Osteocyte (in vitro differentiated cells): ENCODE data around the gene KIAA1217. TPM values are rescaled to one million over a fixed set of nuclear protein-coding genes. Genes with fewer than 3 reads are reported as not detected.

Experiments used
- DNase-seq: peaks from one replicate; pipeline ENCODE4 v3.0.0; 2021; ENCODE audit warnings: mixed read lengths; ENCODE audit not compliant: unreplicated experiment; ENCODE audit errors: extremely low spot score
- H3K27ac Mint-ChIP-seq: one replicate; pipeline ENCODE4 v1.8.0; 2021; ENCODE audit warnings: mild to moderate bottlenecking, mixed read lengths; ENCODE audit not compliant: unreplicated experiment
- H3K27me3 Mint-ChIP-seq: one replicate; pipeline ENCODE4 v1.8.0; 2021; ENCODE audit warnings: mixed read lengths; ENCODE audit not compliant: unreplicated experiment
- H3K36me3 Mint-ChIP-seq: one replicate; pipeline ENCODE4 v1.8.0; 2021; ENCODE audit warnings: mixed read lengths; ENCODE audit not compliant: unreplicated experiment
- H3K4me1 Mint-ChIP-seq: one replicate; pipeline ENCODE4 v1.8.0; 2021; ENCODE audit warnings: mixed read lengths; ENCODE audit not compliant: unreplicated experiment
- H3K4me3 Mint-ChIP-seq: one replicate; pipeline ENCODE4 v1.8.0; 2021; ENCODE audit warnings: mild to moderate bottlenecking, moderate library complexity, mixed read lengths; ENCODE audit not compliant: unreplicated experiment
- H3K9me3 Mint-ChIP-seq: one replicate; pipeline ENCODE4 v1.8.0; 2021; ENCODE audit warnings: mixed read lengths; ENCODE audit not compliant: unreplicated experiment
- total RNA-seq: library from RNA; stranded (reverse); gene quantifications from 2 replicates; pipeline ENCODE4 v1.2.1, GENCODE V29; 2021
- TF ChIP-seq, protein P1 (sequence below): fragments of 200-600 bp; sonication (generic); IDR thresholded peaks from 2 replicates; pipeline ENCODE4 v1.5.0; 2021; ENCODE audit warnings: antibody characterized with exemption, mild to moderate bottlenecking, moderate library complexity

Gene KIAA1217
- total RNA-seq, 1 donor from 2014 or later, result 2.8 TPM

DNA sequence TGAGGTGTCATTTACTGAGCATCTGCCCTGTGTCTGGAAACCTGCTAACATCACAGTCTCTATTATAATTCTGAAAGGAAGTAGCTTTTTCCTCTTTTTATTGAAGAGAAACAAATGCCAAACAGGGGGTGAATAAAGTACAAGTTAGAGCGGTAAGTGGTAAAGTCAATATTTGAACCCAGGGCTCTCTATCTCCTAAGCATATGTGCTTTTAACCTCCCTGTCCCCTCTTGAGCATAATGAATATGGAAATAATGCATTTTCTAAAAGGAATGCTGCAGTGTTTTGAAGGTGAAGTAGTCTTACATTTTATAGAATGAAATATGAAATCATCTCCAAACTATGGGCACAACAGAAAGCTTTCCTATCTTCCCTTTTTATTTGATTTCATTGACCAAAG lies 196.7 kb downstream of the KIAA1217 start:
- TF ChIP-seq, protein P1, sequence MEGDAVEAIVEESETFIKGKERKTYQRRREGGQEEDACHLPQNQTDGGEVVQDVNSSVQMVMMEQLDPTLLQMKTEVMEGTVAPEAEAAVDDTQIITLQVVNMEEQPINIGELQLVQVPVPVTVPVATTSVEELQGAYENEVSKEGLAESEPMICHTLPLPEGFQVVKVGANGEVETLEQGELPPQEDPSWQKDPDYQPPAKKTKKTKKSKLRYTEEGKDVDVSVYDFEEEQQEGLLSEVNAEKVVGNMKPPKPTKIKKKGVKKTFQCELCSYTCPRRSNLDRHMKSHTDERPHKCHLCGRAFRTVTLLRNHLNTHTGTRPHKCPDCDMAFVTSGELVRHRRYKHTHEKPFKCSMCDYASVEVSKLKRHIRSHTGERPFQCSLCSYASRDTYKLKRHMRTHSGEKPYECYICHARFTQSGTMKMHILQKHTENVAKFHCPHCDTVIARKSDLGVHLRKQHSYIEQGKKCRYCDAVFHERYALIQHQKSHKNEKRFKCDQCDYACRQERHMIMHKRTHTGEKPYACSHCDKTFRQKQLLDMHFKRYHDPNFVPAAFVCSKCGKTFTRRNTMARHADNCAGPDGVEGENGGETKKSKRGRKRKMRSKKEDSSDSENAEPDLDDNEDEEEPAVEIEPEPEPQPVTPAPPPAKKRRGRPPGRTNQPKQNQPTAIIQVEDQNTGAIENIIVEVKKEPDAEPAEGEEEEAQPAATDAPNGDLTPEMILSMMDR, result no peak
- no peak overlapping the region for H3K27ac Mint-ChIP-seq
- no peak for DNase-seq

DNA sequence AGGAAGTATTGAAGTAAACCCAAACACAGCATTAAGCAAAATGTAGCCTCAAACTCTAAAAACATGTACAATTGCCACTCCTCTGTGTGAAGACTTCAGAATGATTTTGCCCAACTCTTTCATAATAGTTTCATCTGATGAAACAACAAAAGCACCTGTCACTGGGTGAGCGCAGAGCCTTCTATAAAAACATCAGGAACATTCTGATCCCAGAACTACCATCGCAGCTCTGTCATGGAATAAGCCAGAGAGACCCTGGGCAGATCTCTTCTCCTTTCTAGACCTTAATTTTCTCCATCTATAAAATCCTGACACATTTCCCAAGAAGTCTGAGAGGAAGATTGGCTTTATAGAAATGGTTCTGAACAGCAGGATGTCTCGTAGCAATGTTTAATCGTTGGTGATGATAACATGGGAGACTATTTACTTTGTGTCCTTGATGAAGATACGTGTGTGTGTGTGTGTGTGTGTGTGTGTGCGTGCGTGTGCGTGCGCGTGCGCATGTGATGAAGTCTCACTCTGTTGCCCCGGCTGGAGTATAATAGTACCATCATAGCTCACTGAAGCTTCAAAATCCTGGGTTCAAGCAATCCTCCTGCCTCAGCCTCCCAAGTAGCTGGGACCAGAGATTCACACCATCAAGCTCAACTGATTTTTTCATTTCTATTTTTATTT lies 198.0 kb downstream of the KIAA1217 start:
- Mint-ChIP-seq H3K4me3 (no peak overlapping the region), H3K27me3 (peaks cover 26% of the 10 kb centered on the region), H3K4me1 (peaks cover 2% of the 10 kb centered on the region), H3K36me3 (no peaks in the 10 kb centered on the region), H3K27ac (no peak overlapping the region), H3K9me3 (no peaks in the 10 kb centered on the region)
- no peak for DNase-seq
- TF ChIP-seq, protein P1, result no peak

More for the DNA sequence above, 196.7 kb downstream of the KIAA1217 start:
- Mint-ChIP-seq H3K4me1 (no peaks in the 10 kb centered on the region), H3K36me3 (no peaks in the 10 kb centered on the region), H3K9me3 (no peaks in the 10 kb centered on the region), H3K4me3 (no peak overlapping the region), H3K27me3 (peaks cover 33% of the 10 kb centered on the region)

DNA sequence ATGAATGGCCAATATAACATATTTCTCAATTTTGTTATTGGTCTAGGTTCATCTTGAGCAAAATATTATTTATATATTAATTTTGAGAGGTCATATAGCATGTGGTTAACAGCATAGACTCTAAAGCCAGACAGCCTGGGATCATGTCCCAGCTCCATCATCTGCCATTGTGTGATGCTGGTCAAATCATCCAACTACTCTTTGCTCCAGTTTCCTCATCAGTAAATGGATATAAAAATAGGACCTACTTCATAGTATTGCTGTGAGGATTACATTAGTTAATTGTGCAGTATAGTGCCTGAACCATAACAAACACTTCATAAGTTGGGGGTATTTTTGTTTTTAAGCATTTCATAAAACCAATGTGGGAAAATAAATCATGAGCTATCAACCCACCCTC lies 199.0 kb downstream of the KIAA1217 start:
- TF ChIP-seq, protein P1, result no peak
- peaks cover 23% of the 10 kb centered on the region for H3K27me3 Mint-ChIP-seq
- no peaks in the 10 kb centered on the region for H3K36me3 Mint-ChIP-seq
- H3K9me3 Mint-ChIP-seq, result no peaks in the 10 kb centered on the region
- no peak overlapping the region for H3K27ac Mint-ChIP-seq
- no peak for DNase-seq
- peaks cover 2% of the 10 kb centered on the region for H3K4me1 Mint-ChIP-seq
- no peak overlapping the region for H3K4me3 Mint-ChIP-seq

DNA sequence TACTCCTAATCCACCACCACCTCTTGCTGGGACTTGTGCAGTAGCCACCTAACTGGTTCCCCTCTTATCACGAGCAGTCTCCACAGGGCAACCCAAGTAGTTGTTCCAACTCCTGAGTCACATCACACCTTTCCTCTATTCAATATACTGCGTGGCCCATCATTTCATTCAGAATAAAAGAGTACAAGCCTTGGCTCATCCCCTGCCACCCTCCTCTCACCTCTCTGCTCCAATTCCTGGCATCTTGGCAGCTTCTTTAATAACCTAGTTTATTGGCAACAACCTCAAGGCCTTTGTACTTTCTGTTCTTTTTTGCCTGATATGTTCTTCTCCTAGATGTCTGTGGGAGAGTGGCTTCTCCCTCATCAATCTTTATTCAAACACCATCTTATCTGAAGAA lies 199.4 kb downstream of the KIAA1217 start:
- H3K4me1 Mint-ChIP-seq, result peaks cover 2% of the 10 kb centered on the region
- no peaks in the 10 kb centered on the region for H3K9me3 Mint-ChIP-seq
- DNase-seq, result no peak
- H3K36me3 Mint-ChIP-seq, result no peaks in the 10 kb centered on the region
- no peak overlapping the region for H3K4me3 Mint-ChIP-seq
- TF ChIP-seq, protein P1, result no peak
- no peak overlapping the region for H3K27ac Mint-ChIP-seq
- H3K27me3 Mint-ChIP-seq, result peaks cover 21% of the 10 kb centered on the region

DNA sequence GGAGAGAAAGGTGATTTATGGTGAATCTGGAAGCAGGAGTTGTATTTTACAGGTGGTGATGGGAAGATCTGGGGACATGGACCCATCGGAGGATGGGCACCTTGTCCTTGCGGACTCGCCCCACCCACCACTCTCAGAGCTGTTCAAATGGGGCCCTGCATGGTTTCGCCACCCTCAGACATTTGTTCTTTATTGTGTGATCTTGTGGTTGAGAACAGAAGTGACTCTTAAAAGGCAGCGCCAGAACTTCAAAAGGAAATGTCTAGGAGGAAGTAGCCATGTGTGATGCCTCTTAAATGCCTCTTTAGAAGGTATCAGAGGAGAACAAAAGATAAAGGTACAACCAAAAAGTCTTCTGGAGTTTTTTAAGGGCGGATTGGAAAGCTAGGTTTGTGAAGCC lies 205.7 kb downstream of the KIAA1217 start:
- no peaks in the 10 kb centered on the region for H3K27me3 Mint-ChIP-seq
- no peaks in the 10 kb centered on the region for H3K36me3 Mint-ChIP-seq
- no peak for DNase-seq
- H3K27ac Mint-ChIP-seq, result no peak overlapping the region
- TF ChIP-seq, protein P1, result no peak
- H3K4me3 Mint-ChIP-seq, result no peak overlapping the region
- H3K9me3 Mint-ChIP-seq, result no peaks in the 10 kb centered on the region
- peaks cover 19% of the 10 kb centered on the region for H3K4me1 Mint-ChIP-seq
